ENCODE measurements around the gene GLRB. TPM values are rescaled to one million over a fixed set of nuclear protein-coding genes. Genes with fewer than 3 reads are reported as not detected.

GLRB gene
- total RNA-seq, 4 donors from 2014 or later = 1.1 to 2.9 (median 1.6) TPM; not detected in 1

- no peaks in the 10 kb centered on the region for H3K4me1 ChIP-seq
- peaks cover 19% of the 10 kb centered on the region for H3K27me3 ChIP-seq
- H3K9me3 ChIP-seq = no peaks in the 10 kb centered on the region
- 78 to 86% methylated on average over 2 of the region's 2 CpGs for WGBS, 2 donors (ENCODE audit: low coverage in 1 of 2)
- H3K4me3 ChIP-seq = no peak overlapping the region
- no peaks in the 10 kb centered on the region for H3K36me3 ChIP-seq
- DNase-seq = no peak
- no peak for TF ChIP-seq POLR2A (IDR thresholded peaks at IDR 0.05)
- TF ChIP-seq, protein P1, sequence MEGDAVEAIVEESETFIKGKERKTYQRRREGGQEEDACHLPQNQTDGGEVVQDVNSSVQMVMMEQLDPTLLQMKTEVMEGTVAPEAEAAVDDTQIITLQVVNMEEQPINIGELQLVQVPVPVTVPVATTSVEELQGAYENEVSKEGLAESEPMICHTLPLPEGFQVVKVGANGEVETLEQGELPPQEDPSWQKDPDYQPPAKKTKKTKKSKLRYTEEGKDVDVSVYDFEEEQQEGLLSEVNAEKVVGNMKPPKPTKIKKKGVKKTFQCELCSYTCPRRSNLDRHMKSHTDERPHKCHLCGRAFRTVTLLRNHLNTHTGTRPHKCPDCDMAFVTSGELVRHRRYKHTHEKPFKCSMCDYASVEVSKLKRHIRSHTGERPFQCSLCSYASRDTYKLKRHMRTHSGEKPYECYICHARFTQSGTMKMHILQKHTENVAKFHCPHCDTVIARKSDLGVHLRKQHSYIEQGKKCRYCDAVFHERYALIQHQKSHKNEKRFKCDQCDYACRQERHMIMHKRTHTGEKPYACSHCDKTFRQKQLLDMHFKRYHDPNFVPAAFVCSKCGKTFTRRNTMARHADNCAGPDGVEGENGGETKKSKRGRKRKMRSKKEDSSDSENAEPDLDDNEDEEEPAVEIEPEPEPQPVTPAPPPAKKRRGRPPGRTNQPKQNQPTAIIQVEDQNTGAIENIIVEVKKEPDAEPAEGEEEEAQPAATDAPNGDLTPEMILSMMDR (IDR thresholded peaks at IDR 0.05) = no peak
- no peak for TF ChIP-seq POLR2AphosphoS5 (IDR thresholded peaks at IDR 0.05)
- TF ChIP-seq EP300 (IDR thresholded peaks at IDR 0.05; ENCODE audit: low read depth) = no peak
- in situ Hi-C loops (cut with MboI; ENCODE audit: low pct_ligation_motif_present in 1 of 4, low pct_unique_long_range_greater_than_20kb in 1 of 4, low sequenced_read_pairs in 3 of 4) (no loop called here), intact Hi-C loops (cut with DNase I; ENCODE audit: low total_unique reads) (no loop called here)
- no peak overlapping the region for H3K27ac ChIP-seq
These were observed 3.5 kb downstream of the GLRB start for GRCh38 chr4:157079441-157079840.

DNA sequence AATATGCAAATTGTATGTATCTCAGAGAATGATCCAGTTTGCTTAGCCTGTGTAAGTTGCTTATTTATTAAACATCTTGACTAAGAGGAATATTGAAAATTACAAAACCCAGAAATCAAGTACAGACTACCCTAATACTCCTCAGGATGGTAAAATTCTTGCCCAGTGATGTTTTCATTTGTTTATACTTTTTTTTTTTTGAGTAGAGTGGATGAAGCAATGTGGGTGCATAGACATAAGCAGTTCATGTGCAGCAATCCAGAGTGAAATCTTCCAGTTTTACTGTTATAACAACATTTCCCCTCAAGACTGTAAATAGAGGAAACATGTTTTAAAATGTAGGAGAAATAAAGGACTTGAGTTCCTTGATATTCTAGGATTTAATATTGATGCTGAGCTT lies 4.7 kb downstream of the GLRB start:
- in situ Hi-C loops (cut with MboI; ENCODE audit: low pct_ligation_motif_present in 1 of 4, low pct_unique_long_range_greater_than_20kb in 1 of 4, low sequenced_read_pairs in 3 of 4) = no loop called here

DNA sequence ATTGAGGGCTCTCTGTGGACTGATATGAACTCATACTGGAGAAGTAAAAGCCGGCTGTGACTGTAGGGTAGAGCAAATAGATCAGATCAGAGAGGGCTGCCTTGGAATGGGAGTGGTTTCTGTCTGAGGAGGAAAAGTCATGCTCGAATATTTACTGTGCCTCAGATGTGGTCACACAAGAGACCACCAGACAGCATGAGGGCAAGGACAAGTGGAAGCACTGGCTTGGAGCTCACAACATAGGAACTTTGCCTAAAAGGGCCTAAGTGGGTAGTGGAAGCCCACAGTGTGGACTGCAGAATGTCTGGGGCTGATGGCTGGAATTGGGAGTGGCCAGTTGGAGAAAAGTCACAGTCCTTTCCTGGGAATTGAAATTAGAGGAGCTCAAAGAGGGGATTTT lies 19.8 kb downstream of the GLRB start:
- no peaks in the 10 kb centered on the region for H3K36me3 ChIP-seq
- in situ Hi-C loops (cut with MboI; ENCODE audit: low pct_ligation_motif_present in 1 of 4, low pct_unique_long_range_greater_than_20kb in 1 of 4, low sequenced_read_pairs in 3 of 4) (no loop called here), intact Hi-C loops (cut with DNase I; ENCODE audit: low total_unique reads) (no loop called here)
- H3K27me3 ChIP-seq = no peaks in the 10 kb centered on the region
- H3K4me1 ChIP-seq = no peaks in the 10 kb centered on the region
- no peaks in the 10 kb centered on the region for H3K9me3 ChIP-seq
- no peak overlapping the region for H3K27ac ChIP-seq
- DNase-seq = no peak
- no peak overlapping the region for H3K4me3 ChIP-seq
- TF ChIP-seq POLR2AphosphoS5 (IDR thresholded peaks at IDR 0.05) (no peak), EP300 (IDR thresholded peaks at IDR 0.05; ENCODE audit: low read depth) (no peak), POLR2A (IDR thresholded peaks at IDR 0.05) (no peak)
- TF ChIP-seq, protein P1 (IDR thresholded peaks at IDR 0.05) = no peak
- 72 to 78% methylated on average over 2 of the region's 2 CpGs for WGBS, 2 donors (ENCODE audit: low coverage in 1 of 2)

More for the DNA sequence above, 4.7 kb downstream of the GLRB start:
- TF ChIP-seq EP300 (IDR thresholded peaks at IDR 0.05; ENCODE audit: low read depth) (no peak), POLR2AphosphoS5 (IDR thresholded peaks at IDR 0.05) (no peak), POLR2A (IDR thresholded peaks at IDR 0.05) (no peak)
- TF ChIP-seq, protein P1 (IDR thresholded peaks at IDR 0.05) = no peak
- Histone ChIP-seq H3K4me3 (no peak overlapping the region), H3K27ac (no peak overlapping the region), H3K27me3 (peaks cover 8% of the 10 kb centered on the region), H3K4me1 (no peaks in the 10 kb centered on the region), H3K9me3 (no peaks in the 10 kb centered on the region), H3K36me3 (no peaks in the 10 kb centered on the region)
- DNase-seq = no peak
- intact Hi-C loops (cut with DNase I; ENCODE audit: low total_unique reads) = no loop called here

DNA sequence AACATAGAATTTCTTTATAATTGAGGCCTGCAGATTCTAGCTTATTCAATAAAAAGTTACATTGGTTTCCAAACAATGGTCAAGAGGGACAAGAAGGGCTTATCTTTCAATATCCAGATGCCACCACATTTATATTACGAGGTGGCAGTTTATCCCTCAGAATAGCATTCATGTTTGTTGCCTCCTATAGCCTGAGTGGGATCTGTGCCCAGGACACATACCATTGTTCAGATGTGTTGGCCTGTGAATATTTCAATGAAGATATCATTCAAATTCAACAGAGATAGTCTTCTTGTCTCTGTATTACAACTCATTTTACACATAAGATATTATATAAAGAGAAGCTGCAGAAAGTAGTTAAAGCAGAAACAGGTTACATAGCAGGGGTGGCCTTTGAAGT lies 20.5 kb downstream of the GLRB start:
- 60 to 74% methylated on average over 1 of the region's 1 CpG for WGBS, 2 donors (ENCODE audit: low coverage in 1 of 2)
- in situ Hi-C loops (cut with MboI; ENCODE audit: low pct_ligation_motif_present in 1 of 4, low pct_unique_long_range_greater_than_20kb in 1 of 4, low sequenced_read_pairs in 3 of 4) (no loop called here), intact Hi-C loops (cut with DNase I; ENCODE audit: low total_unique reads) (no loop called here)

More for the DNA sequence above, 20.5 kb downstream of the GLRB start:
- Histone ChIP-seq H3K4me3 (no peak overlapping the region), H3K27me3 (no peaks in the 10 kb centered on the region), H3K4me1 (no peaks in the 10 kb centered on the region), H3K27ac (no peak overlapping the region), H3K9me3 (no peaks in the 10 kb centered on the region), H3K36me3 (no peaks in the 10 kb centered on the region)
- TF ChIP-seq, protein P1 (IDR thresholded peaks at IDR 0.05) = no peak
- no peak for TF ChIP-seq POLR2AphosphoS5 (IDR thresholded peaks at IDR 0.05)
- DNase-seq = no peak
